GM18499 (cell line): Measurements from ENCODE around the gene ORC3.

Experiments used
- ATAC-seq: cut with Tn5 transposase; IDR thresholded peaks from one replicate; pipeline ENCODE4 v1.9.1; 2021; ENCODE audit warnings: moderate number of reproducible peaks; ENCODE audit not compliant: insufficient read depth, unreplicated experiment

The ORC3 gene

GRCh38 chr6:87714093-87714842 is 124.3 kb downstream of the ORC3 start:
- ATAC-seq = peak; percentile 45
